IPS-NIHi11 (cell line): ENCODE data around the gene DDX31.
A peak's percentile ranks its signal among the peaks of the same experiment; 100 is the strongest.

Experiments used
- DNase-seq: peaks from one replicate; pipeline ENCODE4 v3.0.0; 2012; ENCODE audit warnings: mixed read lengths, low spot score

The DDX31 gene

DNA sequence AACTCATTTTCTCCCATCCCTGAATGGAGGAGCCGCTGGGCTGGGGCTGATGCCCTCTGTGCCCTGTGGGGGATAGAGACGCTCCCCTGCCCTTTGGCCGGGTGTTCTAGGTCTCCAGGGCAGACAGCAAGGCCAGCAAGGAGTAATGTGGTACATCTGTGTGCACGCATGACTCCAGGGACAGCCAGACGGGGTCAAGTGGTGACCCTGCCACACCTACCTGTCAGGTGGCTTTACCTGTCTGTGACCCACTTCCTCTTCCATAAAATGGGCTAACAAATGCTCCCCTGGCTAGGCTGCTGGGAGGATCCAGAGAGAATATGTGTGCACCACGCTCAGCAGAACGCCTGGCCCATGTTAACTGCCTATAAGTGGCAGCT, 122.7 kb downstream of the DDX31 start:
- DNase-seq, result no peak

DNA sequence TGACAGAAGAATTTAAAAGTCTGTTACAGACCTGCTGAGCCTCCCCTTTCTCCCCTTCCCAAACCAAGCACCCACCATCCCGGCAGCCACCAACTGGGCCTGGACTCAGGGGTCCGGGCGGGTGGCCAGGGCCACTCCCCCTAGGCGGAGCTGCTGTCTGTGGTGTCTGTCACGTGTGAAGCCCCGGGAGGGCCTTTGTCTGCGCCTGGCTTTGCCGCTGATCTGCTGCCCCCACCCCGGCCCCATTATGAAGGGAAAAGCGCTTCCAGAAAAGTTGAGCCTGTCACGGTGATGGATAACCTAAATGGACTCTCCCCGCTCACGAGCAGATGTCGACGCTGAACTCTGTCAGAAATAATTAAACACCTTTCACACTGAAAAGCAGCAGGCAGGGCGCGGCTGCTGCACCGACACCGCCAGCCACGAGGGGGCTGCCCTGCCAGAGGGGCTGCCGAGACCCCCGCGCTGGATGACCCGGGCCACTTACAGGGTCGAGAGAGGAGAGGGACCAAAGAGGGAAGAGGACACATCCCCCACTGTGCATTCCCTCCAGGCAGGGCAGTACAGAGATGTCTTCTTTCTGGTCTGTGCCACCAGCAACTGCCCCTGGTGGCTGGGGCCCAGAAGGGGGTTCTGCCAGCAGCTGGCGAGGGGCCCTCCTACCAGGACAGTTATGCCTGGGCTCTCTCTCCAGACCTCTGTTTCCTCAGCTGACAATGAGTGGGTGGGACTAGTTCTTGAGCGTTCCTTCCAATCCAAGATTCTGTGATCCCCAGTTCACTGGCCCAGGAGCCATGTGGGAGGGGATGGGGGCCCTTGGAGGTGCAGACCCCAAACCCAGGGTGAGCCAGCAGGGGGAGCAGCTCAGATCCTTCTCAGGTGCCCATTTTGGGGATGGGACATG, 123.4 kb downstream of the DDX31 start:
- DNase-seq, result peak; percentile 82

DNA sequence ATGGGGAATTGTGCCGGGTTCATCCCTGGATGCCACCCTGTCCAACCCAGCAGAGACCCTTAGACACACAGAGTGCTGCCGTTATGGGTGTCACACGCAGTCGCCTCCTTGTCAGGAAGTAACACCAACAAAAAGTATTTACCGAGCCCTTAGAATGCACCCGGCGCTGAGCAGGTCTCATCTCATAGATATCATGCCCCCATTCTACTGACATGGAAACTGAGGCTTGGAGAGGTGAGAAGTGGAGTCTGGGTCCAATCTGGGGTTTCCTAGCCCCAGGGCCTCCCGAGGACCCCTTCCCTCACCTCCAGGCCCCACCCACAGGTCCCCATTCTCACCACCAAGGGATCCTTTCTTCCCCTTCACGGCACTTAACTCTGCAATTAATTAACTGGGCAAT, 124.2 kb downstream of the DDX31 start:
- DNase-seq, result no peak

DNA sequence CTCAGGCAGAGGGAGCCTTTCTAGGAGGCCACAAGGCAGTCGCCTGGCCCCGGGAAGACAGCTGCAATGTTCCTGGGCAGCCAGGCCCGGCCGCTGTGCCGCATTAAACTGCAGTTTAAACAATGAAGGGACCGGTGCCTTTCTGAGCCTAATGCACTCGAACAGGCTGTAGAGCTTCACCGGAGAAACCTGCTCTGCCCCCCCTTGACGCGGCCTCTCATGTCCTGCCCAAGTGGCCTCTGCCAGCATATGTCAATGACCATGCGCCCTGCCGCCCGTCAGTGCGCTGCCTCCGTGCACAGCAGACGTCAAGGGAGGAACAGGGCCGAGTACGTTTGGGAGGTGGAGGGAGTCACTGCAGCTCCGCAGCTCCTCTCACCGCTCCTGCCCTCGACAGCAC, 125.8 kb downstream of the DDX31 start:
- DNase-seq, result no peak

DNA sequence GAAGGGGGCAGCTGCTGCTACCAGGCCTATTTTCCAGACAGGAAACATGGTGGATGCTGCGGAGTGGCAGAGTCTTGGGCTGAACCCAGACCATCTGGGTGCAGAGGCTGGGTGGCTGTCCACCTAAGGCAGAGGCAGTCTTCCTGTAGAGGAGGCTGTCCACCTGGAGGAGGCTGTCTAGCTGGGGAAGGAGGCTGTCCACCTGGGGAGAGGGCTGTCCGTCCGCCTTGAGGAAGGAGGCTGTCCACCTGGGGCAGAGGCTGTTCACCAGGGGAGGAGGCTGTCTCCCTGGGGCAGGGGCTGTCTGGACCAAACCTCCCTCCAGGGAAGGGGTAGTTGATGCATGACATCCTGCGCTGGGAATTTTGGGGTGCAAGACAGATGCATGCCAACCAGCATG, 126.5 kb downstream of the DDX31 start:
- DNase-seq, result no peak
